ENCODE measurements around the gene FRMD4A. TPM values are rescaled to one million over a fixed set of nuclear protein-coding genes. Genes with fewer than 3 reads are reported as not detected.

Gene FRMD4A
- total RNA-seq, 2 experiments from 2014 or later = 0.88 to 1.4 TPM

- POLR2A ChIA-PET = no interaction called here
- Mint-ChIP-seq H3K4me1 (no peaks in the 10 kb centered on the region), H3K4me3 (no peak overlapping the region), H3K36me3 (no peaks in the 10 kb centered on the region), H3K27me3 (peaks cover 2% of the 10 kb centered on the region), H3K27ac (no peak overlapping the region), H3K9me3 (peaks cover 3% of the 10 kb centered on the region)
- DNase-seq (no peak), ATAC-seq (ENCODE audit: low read depth) (no peak)
Observed at GRCh38 chr10:13945390-13946208, 385.1 kb downstream of the FRMD4A start.

GRCh38 chr10:13944823-13945222 is 385.9 kb downstream of the FRMD4A start:
- no peaks in the 10 kb centered on the region for H3K36me3 Mint-ChIP-seq
- no peak for ATAC-seq (ENCODE audit: low read depth)

GRCh38 chr10:13943735-13944398 is 386.9 kb downstream of the FRMD4A start:
- POLR2A ChIA-PET = no interaction called here
- Mint-ChIP-seq H3K36me3 (no peaks in the 10 kb centered on the region), H3K4me3 (no peak overlapping the region), H3K27me3 (peaks cover 2% of the 10 kb centered on the region), H3K4me1 (no peaks in the 10 kb centered on the region), H3K9me3 (peaks cover 5% of the 10 kb centered on the region), H3K27ac (no peak overlapping the region)
- DNase-seq (no peak), ATAC-seq (ENCODE audit: low read depth) (no peak)

More at GRCh38 chr10:13944823-13945222, 385.9 kb downstream of the FRMD4A start:
- no peak for DNase-seq
- H3K27me3 Mint-ChIP-seq = peaks cover 2% of the 10 kb centered on the region
- POLR2A ChIA-PET = no interaction called here
- no peak overlapping the region for H3K27ac Mint-ChIP-seq
- H3K4me3 Mint-ChIP-seq = no peak overlapping the region
- peaks cover 5% of the 10 kb centered on the region for H3K9me3 Mint-ChIP-seq
- no peaks in the 10 kb centered on the region for H3K4me1 Mint-ChIP-seq

DNA sequence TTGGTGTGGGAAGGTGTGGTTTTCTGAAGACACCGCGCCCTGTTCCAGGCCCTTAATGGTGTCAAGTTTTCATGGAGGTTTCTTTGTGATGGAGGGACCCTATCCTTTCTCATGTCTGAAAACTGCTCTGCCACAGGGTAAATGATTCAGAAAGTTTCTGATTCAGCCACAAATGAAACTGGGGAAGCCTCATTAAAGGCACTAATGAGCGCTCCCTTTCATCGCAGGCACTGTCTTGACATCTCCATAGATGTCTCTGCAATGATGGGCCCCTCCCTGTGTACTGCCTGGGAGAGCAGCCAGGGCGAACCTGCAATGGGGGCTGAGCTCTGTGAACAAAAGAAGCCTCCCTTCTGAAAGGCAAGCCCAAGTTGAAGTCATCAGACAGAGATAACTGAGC is 388.7 kb downstream of the FRMD4A start:
- Mint-ChIP-seq H3K27me3 (peaks cover 4% of the 10 kb centered on the region), H3K36me3 (no peaks in the 10 kb centered on the region), H3K9me3 (peaks cover 5% of the 10 kb centered on the region), H3K4me1 (no peaks in the 10 kb centered on the region), H3K4me3 (no peak overlapping the region), H3K27ac (no peak overlapping the region)
- POLR2A ChIA-PET = no interaction called here
- DNase-seq (no peak), ATAC-seq (ENCODE audit: low read depth) (no peak)

- DNase-seq = no peak
- Mint-ChIP-seq H3K4me1 (no peaks in the 10 kb centered on the region), H3K27ac (no peak overlapping the region), H3K27me3 (peaks cover 14% of the 10 kb centered on the region), H3K9me3 (peaks cover 7% of the 10 kb centered on the region), H3K4me3 (no peak overlapping the region), H3K36me3 (no peaks in the 10 kb centered on the region)
- ATAC-seq (ENCODE audit: low read depth) = no peak
- POLR2A ChIA-PET = no interaction called here
Observed at GRCh38 chr10:13939391-13939790, 391.3 kb downstream of the FRMD4A start.

GRCh38 chr10:13938950-13939349 is 391.8 kb downstream of the FRMD4A start:
- DNase-seq (no peak), ATAC-seq (ENCODE audit: low read depth) (no peak)
- no peaks in the 10 kb centered on the region for H3K36me3 Mint-ChIP-seq
- H3K27me3 Mint-ChIP-seq = peaks cover 14% of the 10 kb centered on the region
- H3K4me3 Mint-ChIP-seq = no peak overlapping the region
- POLR2A ChIA-PET = no interaction called here
- H3K9me3 Mint-ChIP-seq = peaks cover 7% of the 10 kb centered on the region
- H3K27ac Mint-ChIP-seq = no peak overlapping the region
- H3K4me1 Mint-ChIP-seq = no peaks in the 10 kb centered on the region

- H3K27me3 Mint-ChIP-seq = peaks cover 19% of the 10 kb centered on the region
- H3K36me3 Mint-ChIP-seq = no peaks in the 10 kb centered on the region
- H3K4me1 Mint-ChIP-seq = no peaks in the 10 kb centered on the region
- no peak overlapping the region for H3K27ac Mint-ChIP-seq
- no peak for ATAC-seq (ENCODE audit: low read depth)
- peaks cover 5% of the 10 kb centered on the region for H3K9me3 Mint-ChIP-seq
- no peak overlapping the region for H3K4me3 Mint-ChIP-seq
- no peak for DNase-seq
- POLR2A ChIA-PET = no interaction called here
Observed at GRCh38 chr10:13936826-13937225, 393.9 kb downstream of the FRMD4A start.

GRCh38 chr10:13930120-13930519 is 400.6 kb downstream of the FRMD4A start:
- H3K4me3 Mint-ChIP-seq = peak overlapping the region; percentile 33
- DNase-seq = peak; percentile 28
- POLR2A ChIA-PET = no interaction called here

GRCh38 chr10:13928451-13928850 is 402.3 kb downstream of the FRMD4A start:
- ATAC-seq (ENCODE audit: low read depth) = no peak
- Mint-ChIP-seq H3K9me3 (no peaks in the 10 kb centered on the region), H3K4me3 (no peak overlapping the region), H3K27ac (no peak overlapping the region), H3K27me3 (peaks cover 33% of the 10 kb centered on the region), H3K36me3 (no peaks in the 10 kb centered on the region), H3K4me1 (peaks cover 6% of the 10 kb centered on the region)
- no peak for DNase-seq
- POLR2A ChIA-PET = no interaction called here

More at GRCh38 chr10:13930120-13930519, 400.6 kb downstream of the FRMD4A start:
- no peaks in the 10 kb centered on the region for H3K9me3 Mint-ChIP-seq
- H3K27ac Mint-ChIP-seq = no peak overlapping the region
- H3K27me3 Mint-ChIP-seq = peaks cover 37% of the 10 kb centered on the region
- peaks cover 6% of the 10 kb centered on the region for H3K4me1 Mint-ChIP-seq
- no peaks in the 10 kb centered on the region for H3K36me3 Mint-ChIP-seq
- peak; percentile 95 for ATAC-seq (ENCODE audit: low read depth)

- POLR2A ChIA-PET = no interaction called here
- ATAC-seq (ENCODE audit: low read depth) (no peak), DNase-seq (no peak)
- no peaks in the 10 kb centered on the region for H3K36me3 Mint-ChIP-seq
- no peaks in the 10 kb centered on the region for H3K9me3 Mint-ChIP-seq
- H3K4me1 Mint-ChIP-seq = peaks cover 6% of the 10 kb centered on the region
- no peak overlapping the region for H3K27ac Mint-ChIP-seq
- no peak overlapping the region for H3K4me3 Mint-ChIP-seq
- peaks cover 29% of the 10 kb centered on the region for H3K27me3 Mint-ChIP-seq
Observed at GRCh38 chr10:13925971-13926780, 404.5 kb downstream of the FRMD4A start.

DNA sequence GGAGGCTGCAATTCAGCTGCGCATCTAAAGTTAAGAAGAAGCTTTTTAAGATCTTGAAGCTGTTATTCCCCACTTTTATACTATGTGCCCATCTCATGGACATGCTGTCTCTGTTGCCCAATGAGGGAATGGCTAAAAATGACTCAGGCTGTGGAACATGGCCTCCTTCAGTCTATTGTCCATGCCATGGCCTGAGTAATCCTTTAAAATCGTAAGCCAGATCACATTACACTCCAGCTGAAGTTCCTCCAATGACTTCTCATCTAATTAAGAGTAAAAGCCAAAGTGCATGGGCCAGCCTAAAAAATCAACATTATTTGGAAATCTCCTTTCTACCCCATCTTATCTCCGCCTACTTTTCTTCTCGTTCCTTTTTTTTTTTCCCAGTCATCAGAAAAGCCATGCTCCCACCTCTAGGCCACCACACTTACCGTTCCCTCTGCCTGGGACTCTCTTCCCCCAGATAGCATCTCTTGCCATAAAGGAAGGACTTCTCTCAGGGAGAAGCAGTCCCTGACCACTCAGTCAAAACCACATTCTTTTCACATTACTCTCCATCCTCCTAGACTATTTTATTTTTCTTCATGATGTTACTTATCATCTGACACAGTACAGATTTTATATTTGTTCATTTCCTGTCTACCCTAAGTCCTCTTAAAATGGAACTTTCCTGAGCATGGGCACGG is 406.5 kb downstream of the FRMD4A start:
- Mint-ChIP-seq H3K36me3 (no peaks in the 10 kb centered on the region), H3K9me3 (no peaks in the 10 kb centered on the region), H3K27ac (no peak overlapping the region), H3K4me1 (no peaks in the 10 kb centered on the region), H3K27me3 (peaks cover 27% of the 10 kb centered on the region), H3K4me3 (no peak overlapping the region)
- POLR2A ChIA-PET = no interaction called here
- DNase-seq = no peak
- no peak for ATAC-seq (ENCODE audit: low read depth)

- Mint-ChIP-seq H3K9me3 (no peaks in the 10 kb centered on the region), H3K4me3 (no peak overlapping the region), H3K27ac (no peak overlapping the region), H3K27me3 (peaks cover 23% of the 10 kb centered on the region), H3K4me1 (no peaks in the 10 kb centered on the region), H3K36me3 (no peaks in the 10 kb centered on the region)
- no peak for DNase-seq
- POLR2A ChIA-PET = no interaction called here
- no peak for ATAC-seq (ENCODE audit: low read depth)
Observed at GRCh38 chr10:13922586-13922985, 408.1 kb downstream of the FRMD4A start.

DNA sequence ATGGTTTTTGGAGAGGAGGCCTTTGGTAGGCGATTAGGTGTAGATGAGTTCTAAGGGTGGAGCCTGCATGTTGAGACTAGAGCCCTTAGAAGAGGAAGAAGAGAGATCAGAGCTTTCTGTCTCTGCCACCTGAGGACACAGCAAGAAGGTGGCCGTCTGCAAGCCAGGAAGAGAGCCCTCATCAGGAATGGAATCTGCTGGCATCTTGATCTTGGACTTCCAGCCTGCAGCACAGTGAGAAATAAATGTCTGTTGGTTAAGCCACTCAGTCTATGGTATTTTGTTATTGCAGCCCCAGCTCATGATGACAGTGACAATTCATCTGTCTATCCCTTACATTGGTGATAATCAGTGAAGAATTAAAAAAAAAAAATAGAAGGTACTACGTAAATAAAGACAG is 408.8 kb downstream of the FRMD4A start:
- Mint-ChIP-seq H3K9me3 (no peaks in the 10 kb centered on the region), H3K27me3 (peaks cover 18% of the 10 kb centered on the region), H3K36me3 (no peaks in the 10 kb centered on the region), H3K4me3 (no peak overlapping the region), H3K27ac (no peak overlapping the region), H3K4me1 (no peaks in the 10 kb centered on the region)
- no peak for ATAC-seq (ENCODE audit: low read depth)
- no peak for DNase-seq
- POLR2A ChIA-PET = no interaction called here

Data from activated naive CD8-positive, alpha-beta T cell treated with anti-CD3 and anti-CD28 coated beads, Interleukin-2, amount 10 ng/mL, durations not matched to agents 7 days and 5 days (primary cell).